Measurements from ENCODE around the gene SHC3.

The SHC3 gene

GRCh38 chr9:89038382-89039103 is 140.1 kb downstream of the SHC3 start:
- no peak for TF ChIP-seq ZFX (IDR thresholded peaks at IDR 0.05; ENCODE audit: borderline replicate concordance)
- TF ChIP-seq, protein P1, sequence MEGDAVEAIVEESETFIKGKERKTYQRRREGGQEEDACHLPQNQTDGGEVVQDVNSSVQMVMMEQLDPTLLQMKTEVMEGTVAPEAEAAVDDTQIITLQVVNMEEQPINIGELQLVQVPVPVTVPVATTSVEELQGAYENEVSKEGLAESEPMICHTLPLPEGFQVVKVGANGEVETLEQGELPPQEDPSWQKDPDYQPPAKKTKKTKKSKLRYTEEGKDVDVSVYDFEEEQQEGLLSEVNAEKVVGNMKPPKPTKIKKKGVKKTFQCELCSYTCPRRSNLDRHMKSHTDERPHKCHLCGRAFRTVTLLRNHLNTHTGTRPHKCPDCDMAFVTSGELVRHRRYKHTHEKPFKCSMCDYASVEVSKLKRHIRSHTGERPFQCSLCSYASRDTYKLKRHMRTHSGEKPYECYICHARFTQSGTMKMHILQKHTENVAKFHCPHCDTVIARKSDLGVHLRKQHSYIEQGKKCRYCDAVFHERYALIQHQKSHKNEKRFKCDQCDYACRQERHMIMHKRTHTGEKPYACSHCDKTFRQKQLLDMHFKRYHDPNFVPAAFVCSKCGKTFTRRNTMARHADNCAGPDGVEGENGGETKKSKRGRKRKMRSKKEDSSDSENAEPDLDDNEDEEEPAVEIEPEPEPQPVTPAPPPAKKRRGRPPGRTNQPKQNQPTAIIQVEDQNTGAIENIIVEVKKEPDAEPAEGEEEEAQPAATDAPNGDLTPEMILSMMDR (IDR thresholded peaks at IDR 0.05), result no peak

GRCh38 chr9:89037891-89038290 is 140.7 kb downstream of the SHC3 start:
- TF ChIP-seq ZFX (IDR thresholded peaks at IDR 0.05; ENCODE audit: borderline replicate concordance), result no peak
- TF ChIP-seq, protein P1 (IDR thresholded peaks at IDR 0.05), result no peak
- H3K27ac ChIP-seq, result no peak overlapping the region

More at GRCh38 chr9:89038382-89039103, 140.1 kb downstream of the SHC3 start:
- no peak overlapping the region for H3K27ac ChIP-seq

GRCh38 chr9:89037346-89037745 is 141.3 kb downstream of the SHC3 start:
- TF ChIP-seq, protein P1 (IDR thresholded peaks at IDR 0.05), result no peak
- TF ChIP-seq ZFX (IDR thresholded peaks at IDR 0.05; ENCODE audit: borderline replicate concordance), result no peak
- no peak overlapping the region for H3K27ac ChIP-seq

DNA sequence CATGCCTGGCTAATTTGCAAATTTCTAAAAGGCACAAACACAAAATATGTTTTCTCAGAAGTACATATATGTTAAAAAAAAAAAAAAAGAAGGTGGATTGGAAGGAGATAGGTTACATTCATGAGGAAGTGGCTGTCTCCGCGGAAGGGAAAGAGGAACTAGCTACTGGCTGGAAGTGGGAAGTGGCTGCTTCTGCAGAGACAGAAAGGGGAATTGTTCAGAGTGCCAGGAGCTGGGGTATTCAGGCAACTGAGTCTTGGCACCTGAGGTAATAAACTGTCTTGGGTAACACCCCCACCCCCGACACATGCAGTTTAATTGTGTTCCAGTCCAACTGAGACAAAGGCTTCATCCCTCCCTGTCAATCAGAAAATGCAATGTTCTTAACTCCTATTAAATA is 141.7 kb downstream of the SHC3 start:
- no peak overlapping the region for H3K27ac ChIP-seq
- no peak for TF ChIP-seq ZFX (IDR thresholded peaks at IDR 0.05; ENCODE audit: borderline replicate concordance)
- TF ChIP-seq, protein P1 (IDR thresholded peaks at IDR 0.05), result no peak

DNA sequence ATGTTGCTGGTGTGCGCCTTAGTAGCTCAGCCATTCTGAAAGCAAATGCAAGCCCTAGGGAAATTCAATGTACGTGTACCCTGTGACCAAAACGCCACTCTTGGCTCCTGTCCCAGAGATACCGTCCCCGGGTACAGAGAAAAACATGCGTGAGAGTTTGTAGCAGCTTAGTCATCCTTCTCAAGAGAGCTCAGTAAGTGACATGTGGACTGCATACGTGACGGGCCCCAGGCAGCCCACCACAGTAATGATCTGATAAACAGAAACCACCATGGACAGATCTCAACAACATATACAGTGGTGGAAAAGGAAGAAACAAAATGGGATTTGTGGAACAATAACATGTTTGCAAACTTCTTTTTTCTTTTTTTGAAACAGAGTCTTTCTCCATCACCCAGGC is 142.2 kb downstream of the SHC3 start:
- no peak overlapping the region for H3K27ac ChIP-seq
- no peak for TF ChIP-seq ZFX (IDR thresholded peaks at IDR 0.05; ENCODE audit: borderline replicate concordance)
- TF ChIP-seq, protein P1 (IDR thresholded peaks at IDR 0.05), result no peak

- H3K27ac ChIP-seq, result no peak overlapping the region
- TF ChIP-seq, protein P1 (IDR thresholded peaks at IDR 0.05), result no peak
- no peak for TF ChIP-seq ZFX (IDR thresholded peaks at IDR 0.05; ENCODE audit: borderline replicate concordance)
Measured at GRCh38 chr9:89032661-89033060, 146.0 kb downstream of the SHC3 start.

DNA sequence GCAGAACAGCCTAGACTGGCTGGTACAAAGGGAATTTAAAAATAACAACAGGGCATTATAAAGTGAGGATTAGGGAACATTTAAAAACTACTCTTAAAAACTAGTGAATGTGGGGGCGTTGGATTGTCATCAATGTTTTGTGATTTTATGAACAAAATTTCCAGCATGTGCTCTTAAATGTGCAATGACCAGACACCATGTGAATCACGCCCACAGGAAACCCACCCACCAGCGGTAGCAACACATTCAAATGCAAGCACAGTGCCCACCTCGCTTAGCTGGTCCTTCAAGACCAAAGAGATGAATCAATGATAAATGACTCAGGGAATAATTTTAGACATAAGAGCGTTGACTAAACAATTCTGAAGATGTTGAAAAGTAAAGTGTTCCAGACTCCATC is 146.4 kb downstream of the SHC3 start:
- no peak overlapping the region for H3K27ac ChIP-seq
- TF ChIP-seq, protein P1 (IDR thresholded peaks at IDR 0.05), result no peak
- TF ChIP-seq ZFX (IDR thresholded peaks at IDR 0.05; ENCODE audit: borderline replicate concordance), result no peak

Measured in 22Rv1 (cell line).